AG04449 (cell line): ENCODE results near the gene DTD2.

Experiments used
- CTCF ChIA-PET: fragments of 350-600 bp; formaldehyde crosslinking; extraction: SDS; loops from one replicate; lab custom pipeline; 2021; ENCODE audit warnings: antibody characterized with exemption; lab: Yijun Ruan, JAX
- POLR2A ChIA-PET: fragments of 400-600, 350-600 bp; formaldehyde crosslinking; extraction: SDS; loops from one replicate; lab custom pipeline; 2020; ENCODE audit warnings: antibody characterized with exemption, inconsistent platforms; lab: Yijun Ruan, JAX
- DNase-seq: peaks from one replicate; pipeline ENCODE4 v3.0.0-alpha.2; 2010; ENCODE audit warnings: low read depth, low spot score
- H3K4me3 ChIP-seq: 2 replicates; pipeline ENCODE4 v1.5.1; 2011; ENCODE audit warnings: low read depth, mild to moderate bottlenecking, control low read depth, low read length
- TF ChIP-seq, protein P1 (sequence below): IDR thresholded peaks from one replicate; pipeline ENCODE4 v1.5.1; 2011; ENCODE audit warnings: mild to moderate bottlenecking, moderate library complexity, low read length, control low read depth, inconsistent platforms; ENCODE audit not compliant: insufficient read depth; ENCODE audit errors: missing control alignments

DTD2 gene

DNA sequence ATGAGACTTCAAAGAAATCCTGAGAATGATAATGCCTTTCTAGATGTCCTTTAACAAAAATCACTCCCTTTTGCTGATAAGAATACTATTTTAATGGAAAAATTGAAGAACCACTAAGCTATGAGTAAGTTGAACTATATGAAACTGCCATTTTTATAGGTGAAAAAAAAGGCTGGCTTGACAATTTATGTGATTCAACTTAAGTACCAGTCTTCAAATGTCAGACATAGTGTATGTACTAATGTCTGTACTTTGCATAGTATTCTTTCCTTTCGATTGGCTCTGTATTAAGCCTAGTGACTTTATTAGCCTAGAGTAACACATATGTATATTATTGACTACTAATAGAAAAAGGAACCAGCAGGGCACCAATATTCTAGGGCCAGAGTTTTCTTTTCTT lies 48.9 kb downstream of the DTD2 start:
- H3K4me3 ChIP-seq = no peak overlapping the region
- CTCF ChIA-PET = interaction anchor here (1.2 kb wide), 1 partner anchor 27 kb away, joined by 3 read pairs; no protein-coding TSS in a partner anchor
- no peak for DNase-seq
- POLR2A ChIA-PET = no interaction called here
- TF ChIP-seq, protein P1, sequence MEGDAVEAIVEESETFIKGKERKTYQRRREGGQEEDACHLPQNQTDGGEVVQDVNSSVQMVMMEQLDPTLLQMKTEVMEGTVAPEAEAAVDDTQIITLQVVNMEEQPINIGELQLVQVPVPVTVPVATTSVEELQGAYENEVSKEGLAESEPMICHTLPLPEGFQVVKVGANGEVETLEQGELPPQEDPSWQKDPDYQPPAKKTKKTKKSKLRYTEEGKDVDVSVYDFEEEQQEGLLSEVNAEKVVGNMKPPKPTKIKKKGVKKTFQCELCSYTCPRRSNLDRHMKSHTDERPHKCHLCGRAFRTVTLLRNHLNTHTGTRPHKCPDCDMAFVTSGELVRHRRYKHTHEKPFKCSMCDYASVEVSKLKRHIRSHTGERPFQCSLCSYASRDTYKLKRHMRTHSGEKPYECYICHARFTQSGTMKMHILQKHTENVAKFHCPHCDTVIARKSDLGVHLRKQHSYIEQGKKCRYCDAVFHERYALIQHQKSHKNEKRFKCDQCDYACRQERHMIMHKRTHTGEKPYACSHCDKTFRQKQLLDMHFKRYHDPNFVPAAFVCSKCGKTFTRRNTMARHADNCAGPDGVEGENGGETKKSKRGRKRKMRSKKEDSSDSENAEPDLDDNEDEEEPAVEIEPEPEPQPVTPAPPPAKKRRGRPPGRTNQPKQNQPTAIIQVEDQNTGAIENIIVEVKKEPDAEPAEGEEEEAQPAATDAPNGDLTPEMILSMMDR = no peak

DNA sequence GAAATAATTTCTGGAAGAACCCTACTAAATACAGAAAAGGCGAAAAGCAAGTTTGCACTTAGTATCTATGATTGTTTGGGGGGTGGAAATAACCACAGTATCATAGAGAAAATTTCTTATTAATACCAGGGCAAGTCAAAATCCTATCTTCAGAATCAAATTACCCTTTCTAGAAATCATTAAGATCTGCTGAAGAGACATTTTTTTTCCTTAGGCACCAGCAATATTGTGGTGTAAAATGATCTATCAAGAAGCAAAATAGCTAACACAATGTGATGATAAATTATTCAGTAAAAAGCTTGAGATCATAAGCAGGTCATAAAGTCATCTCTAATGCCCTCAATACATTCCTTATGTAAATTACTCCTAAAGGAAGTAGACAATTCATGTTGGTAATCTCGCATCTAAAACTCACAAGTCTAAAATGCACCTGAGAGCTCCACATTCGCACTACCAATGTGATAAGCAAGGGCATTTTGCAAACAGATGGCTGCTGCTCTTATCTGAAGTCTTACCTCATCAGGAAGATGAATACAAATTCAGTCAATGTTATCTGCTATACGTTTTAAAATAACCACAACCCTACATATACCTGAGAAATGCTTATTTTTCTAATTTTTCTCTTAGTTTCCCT lies 51.6 kb downstream of the DTD2 start:
- H3K4me3 ChIP-seq = no peak overlapping the region
- POLR2A ChIA-PET = interaction anchor here (1.3 to 1.7 kb wide), 2 partner anchors 14 to 15 kb away, joined by 5 to 9 read pairs; partner anchors contain the start of gene HEATR5A
- DNase-seq = no peak
- TF ChIP-seq, protein P1 = no peak
- CTCF ChIA-PET = interaction anchor here (1.0 to 1.4 kb wide), 3 partner anchors 13 to 15 kb away, joined by 3 to 5 read pairs (median 3); no protein-coding TSS in a partner anchor

DNA sequence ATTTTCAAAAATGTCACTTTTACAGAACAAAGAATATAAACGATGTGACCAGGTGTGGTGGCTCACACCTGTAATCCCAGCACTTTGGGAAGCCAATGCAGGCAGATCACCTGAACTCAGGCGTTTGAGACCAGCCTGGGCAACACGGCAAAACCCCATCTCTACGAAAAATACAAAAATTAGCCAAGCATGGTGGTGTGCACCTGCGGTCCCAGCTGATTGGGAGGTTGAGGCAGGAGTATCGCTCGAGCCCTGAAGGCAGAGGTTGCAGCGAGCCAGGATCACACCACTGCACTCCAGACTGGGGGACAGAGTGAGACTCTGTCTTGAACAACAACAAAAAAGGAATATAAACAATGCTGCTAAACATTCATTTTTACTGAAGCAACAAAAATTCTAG lies 52.2 kb downstream of the DTD2 start:
- CTCF ChIA-PET = no interaction called here

DNA sequence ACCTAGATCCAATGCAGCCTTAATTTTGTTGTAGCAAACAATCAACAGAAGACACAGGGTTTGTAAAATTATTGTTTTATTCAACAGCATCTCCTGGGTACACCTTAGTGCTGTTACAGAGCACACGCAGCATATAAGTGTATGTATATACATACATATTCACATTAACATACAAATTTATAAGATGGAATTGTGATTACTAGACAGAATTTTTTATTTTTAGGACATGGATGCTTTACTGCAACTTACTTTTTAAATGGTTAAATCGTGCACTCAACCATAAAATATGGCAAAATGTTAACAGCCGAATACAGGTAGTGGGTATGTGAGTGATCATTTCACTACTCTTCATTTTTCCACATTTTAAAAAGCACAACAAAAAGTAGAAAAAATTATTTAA lies 53.6 kb downstream of the DTD2 start:
- CTCF ChIA-PET = no interaction called here
- TF ChIP-seq, protein P1 = no peak
- POLR2A ChIA-PET = no interaction called here
- DNase-seq = no peak
- no peak overlapping the region for H3K4me3 ChIP-seq

More for the DNA sequence above, 52.2 kb downstream of the DTD2 start:
- DNase-seq = no peak
- no peak overlapping the region for H3K4me3 ChIP-seq
- POLR2A ChIA-PET = interaction anchor here (1.7 kb wide), 1 partner anchor 15 kb away, joined by 9 read pairs; the partner anchor contains the start of gene HEATR5A
- TF ChIP-seq, protein P1 = no peak

DNA sequence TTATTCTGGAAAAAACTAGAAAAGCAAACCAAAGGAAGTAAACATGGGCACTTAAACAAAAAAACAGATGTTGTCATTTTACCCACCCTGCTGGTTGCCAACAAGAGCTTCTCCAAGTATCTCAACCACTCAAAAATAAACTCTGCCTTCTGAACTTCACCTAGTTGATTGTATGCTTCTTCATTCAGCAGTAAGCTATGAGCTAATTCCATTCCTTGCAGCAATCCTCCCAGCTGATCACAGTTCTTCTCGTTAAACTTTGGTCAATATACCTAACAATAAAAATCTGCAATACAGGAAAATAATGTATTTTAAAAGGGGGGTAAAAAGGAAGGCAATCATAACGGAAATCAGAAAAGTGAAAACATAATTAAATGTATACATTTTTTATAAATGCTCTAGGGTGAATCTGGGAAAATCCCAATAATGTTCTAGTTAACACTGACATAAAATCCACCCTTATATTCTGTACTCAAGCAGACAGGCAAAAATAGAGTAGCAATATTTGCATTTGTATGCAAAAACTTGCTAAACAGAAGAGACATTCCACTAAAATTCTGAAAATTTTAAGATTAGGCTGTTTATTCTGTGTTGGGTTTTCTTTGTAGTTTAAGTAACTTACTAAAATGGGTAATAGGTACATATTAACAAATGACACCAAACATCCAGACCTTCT lies 54.4 kb downstream of the DTD2 start:
- no peak for DNase-seq
- ChIA-PET CTCF (interaction anchor here (1.1 kb wide), 1 partner anchor 47 kb away, joined by 4 read pairs; no protein-coding TSS in a partner anchor), POLR2A (interaction anchor here (1.7 kb wide), 1 partner anchor 18 kb away, joined by 5 read pairs; the partner anchor contains the start of gene HEATR5A)
- TF ChIP-seq, protein P1 = no peak
- no peak overlapping the region for H3K4me3 ChIP-seq
